ENCODE measurements around the gene NXPE3.

DNA sequence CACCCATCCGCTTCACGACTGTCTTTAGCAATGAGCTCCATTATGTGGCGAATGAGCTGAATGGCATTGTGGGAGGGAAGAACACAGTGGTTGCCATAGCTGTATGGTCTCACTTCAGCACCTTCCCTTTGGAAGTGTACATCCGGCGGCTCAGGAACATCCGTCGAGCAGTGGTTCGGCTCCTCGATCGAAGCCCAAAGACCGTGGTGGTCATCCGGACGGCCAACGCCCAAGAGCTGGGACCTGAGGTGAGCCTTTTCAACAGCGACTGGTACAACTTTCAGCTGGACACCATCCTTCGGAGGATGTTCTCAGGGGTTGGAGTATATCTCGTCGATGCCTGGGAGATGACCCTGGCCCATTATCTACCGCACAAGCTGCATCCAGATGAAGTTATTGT lies 42.5 kb downstream of the NXPE3 start:
- TF ChIP-seq, protein P1, sequence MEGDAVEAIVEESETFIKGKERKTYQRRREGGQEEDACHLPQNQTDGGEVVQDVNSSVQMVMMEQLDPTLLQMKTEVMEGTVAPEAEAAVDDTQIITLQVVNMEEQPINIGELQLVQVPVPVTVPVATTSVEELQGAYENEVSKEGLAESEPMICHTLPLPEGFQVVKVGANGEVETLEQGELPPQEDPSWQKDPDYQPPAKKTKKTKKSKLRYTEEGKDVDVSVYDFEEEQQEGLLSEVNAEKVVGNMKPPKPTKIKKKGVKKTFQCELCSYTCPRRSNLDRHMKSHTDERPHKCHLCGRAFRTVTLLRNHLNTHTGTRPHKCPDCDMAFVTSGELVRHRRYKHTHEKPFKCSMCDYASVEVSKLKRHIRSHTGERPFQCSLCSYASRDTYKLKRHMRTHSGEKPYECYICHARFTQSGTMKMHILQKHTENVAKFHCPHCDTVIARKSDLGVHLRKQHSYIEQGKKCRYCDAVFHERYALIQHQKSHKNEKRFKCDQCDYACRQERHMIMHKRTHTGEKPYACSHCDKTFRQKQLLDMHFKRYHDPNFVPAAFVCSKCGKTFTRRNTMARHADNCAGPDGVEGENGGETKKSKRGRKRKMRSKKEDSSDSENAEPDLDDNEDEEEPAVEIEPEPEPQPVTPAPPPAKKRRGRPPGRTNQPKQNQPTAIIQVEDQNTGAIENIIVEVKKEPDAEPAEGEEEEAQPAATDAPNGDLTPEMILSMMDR (conservative IDR thresholded peaks at IDR 0.05; ENCODE audit: low read length): no peak
- no peak for TF ChIP-seq EZH2phosphoT487 (IDR thresholded peaks at IDR 0.05; ENCODE audit: borderline replicate concordance, low read depth, low read length)
